ENCODE results near the gene NFAM1.

NFAM1 gene

DNA sequence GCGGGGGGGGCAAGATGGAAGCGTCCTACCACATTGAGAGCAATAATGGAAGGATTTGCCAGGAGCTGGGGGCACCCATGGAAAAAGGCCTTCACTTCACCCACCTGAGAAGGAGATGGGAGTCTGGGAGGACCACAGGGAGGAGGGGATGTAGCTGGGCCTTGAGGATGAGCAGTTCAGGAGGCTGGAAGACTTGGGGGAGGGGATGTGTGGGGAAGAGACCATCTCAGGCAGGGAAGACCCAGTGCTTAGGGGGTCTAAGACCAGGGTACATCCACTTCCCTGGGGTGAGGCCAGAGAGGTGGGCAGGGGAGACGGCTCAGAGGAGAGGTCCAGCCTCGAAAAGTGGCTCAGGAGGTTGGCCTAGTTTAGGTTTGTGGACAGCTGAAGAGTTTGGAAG is 90.4 kb downstream of the NFAM1 start:
- TF ChIP-seq POLR2A (IDR thresholded peaks at IDR 0.05; ENCODE audit: low read length), result no peak
- TF ChIP-seq GATA1 (IDR thresholded peaks at IDR 0.05; ENCODE audit: low read depth, low read length), result no peak

DNA sequence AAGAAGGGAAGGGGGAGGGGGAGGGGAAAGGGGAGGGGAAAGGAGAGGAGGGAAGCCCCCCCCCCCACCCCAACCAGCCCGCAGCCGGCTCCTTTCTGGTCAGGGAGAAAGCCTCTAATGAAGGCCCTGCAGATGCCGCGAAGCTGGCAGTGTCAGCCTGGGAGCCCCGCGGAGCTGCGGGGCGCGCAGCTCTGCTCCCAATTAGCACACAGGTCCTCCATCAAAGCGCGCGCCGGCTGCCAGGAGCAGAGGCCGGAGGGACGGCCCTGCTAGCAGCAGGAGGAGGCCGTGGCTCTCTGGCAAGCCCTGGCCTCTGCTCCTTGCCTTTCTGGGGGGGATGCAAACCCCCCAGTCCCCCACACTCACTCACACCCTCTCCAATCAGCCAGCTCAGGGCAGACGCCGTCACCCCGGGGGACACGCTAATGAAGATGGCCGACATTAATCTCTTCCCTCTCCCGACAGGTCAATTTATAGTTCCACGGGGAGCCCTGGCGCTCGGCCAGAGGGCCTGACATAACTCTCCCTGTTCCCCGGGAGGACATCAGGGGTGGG is 91.3 kb downstream of the NFAM1 start:
- TF ChIP-seq GATA1 (IDR thresholded peaks at IDR 0.05; ENCODE audit: low read depth, low read length), result no peak
- no peak for DNase-seq

More for the DNA sequence above, 90.4 kb downstream of the NFAM1 start:
- DNase-seq, result no peak

DNA sequence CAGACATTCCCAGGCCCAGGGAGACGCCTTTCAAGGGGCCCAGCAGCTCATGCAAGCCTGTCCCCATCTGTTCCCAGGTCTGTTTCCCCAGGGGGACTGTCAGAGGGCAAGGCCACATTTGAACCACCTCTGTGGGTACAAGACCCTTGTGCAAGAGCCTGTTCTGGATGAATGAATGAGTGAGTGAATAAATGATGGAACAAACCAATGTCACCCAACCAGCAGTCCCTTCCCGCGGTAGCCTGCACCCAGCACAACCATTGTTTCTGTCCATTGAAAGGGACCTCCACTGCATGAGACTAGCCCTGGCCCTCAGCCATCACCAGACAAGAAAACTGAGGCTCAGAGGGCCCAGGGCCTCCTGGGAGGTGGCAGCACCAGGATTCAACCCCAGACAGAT is 92.1 kb downstream of the NFAM1 start:
- TF ChIP-seq GATA1 (IDR thresholded peaks at IDR 0.05; ENCODE audit: low read depth, low read length), result no peak
- TF ChIP-seq POLR2A (IDR thresholded peaks at IDR 0.05; ENCODE audit: low read length), result no peak
- DNase-seq, result no peak

DNA sequence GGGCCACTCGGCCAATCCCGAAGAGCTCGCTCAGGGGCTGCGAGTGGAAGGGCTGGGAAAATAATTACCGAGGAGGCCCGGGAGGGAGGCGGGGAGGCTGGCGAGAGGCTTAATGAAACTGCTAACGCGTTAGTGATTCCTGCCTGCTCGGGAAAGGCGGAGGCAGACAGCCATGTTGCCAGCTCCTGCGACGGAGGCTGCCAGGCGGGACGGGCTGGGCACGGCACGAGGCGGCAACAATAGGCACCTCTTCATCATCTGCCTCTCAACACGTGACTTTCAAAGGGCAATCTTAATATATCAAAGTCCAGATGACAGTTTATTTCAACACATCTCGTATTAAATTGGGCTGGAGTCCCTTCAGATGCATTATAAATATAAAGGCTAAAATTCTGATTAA is 93.7 kb downstream of the NFAM1 start:
- TF ChIP-seq GATA1 (IDR thresholded peaks at IDR 0.05; ENCODE audit: low read depth, low read length), result no peak
- TF ChIP-seq POLR2A (IDR thresholded peaks at IDR 0.05; ENCODE audit: low read length), result no peak
- DNase-seq, result no peak

DNA sequence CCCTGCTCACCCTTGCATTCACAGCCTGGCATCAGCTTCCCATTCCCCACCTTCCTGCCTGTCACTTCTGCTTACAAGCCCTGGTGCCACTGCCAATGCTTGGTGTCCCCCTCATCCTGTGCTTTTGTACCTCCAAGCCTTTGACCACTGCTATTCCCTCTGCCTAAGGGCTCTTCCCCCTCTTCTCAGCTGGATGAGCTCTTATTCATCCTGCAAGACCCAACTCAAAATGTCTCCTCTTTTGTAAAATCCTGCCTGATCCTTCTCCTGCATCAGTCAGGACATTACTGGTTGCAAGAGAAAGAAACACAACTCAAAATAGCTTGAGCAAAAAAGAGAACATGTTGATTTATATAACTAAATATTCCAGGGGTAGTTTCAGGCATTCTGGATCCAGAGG is 94.8 kb downstream of the NFAM1 start:
- TF ChIP-seq POLR2A (IDR thresholded peaks at IDR 0.05; ENCODE audit: low read length) (no peak), GATA1 (IDR thresholded peaks at IDR 0.05; ENCODE audit: low read depth, low read length) (no peak)
- DNase-seq, result no peak

DNA sequence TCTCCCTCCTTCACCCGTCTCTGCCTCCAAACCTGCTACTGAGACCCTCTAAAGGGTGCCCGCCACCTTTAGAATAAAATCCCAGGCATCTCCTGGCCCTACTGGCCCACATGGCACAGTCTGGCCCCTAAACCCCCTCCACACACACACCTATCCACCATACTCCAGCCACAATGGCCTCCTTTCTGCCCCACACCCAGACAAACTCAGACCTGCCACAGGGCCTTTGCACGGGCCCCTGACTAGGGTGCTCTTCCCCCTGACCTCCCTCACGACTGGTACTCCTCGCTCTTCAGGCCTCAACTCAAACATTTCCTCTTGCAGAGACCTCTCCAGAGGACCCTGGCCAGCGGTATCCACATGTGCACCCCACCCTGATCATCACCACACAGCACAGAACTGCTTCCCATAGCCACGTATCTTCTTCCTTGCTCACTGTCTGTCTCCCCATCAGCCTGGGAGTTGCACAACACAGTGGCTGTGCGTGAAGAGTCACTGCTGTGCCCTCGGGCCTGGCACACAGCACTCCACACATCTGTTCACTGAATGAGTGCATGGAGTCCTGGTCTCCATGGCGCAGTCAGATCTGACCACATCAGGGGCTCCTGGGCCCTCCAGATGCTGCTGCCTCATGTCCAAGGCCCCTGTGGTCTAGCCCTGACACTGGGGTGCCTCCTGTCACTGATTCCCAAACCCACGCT is 95.5 kb downstream of the NFAM1 start:
- TF ChIP-seq POLR2A (IDR thresholded peaks at IDR 0.05; ENCODE audit: low read length) (no peak), GATA1 (IDR thresholded peaks at IDR 0.05; ENCODE audit: low read depth, low read length) (no peak)
- DNase-seq, result no peak

DNA sequence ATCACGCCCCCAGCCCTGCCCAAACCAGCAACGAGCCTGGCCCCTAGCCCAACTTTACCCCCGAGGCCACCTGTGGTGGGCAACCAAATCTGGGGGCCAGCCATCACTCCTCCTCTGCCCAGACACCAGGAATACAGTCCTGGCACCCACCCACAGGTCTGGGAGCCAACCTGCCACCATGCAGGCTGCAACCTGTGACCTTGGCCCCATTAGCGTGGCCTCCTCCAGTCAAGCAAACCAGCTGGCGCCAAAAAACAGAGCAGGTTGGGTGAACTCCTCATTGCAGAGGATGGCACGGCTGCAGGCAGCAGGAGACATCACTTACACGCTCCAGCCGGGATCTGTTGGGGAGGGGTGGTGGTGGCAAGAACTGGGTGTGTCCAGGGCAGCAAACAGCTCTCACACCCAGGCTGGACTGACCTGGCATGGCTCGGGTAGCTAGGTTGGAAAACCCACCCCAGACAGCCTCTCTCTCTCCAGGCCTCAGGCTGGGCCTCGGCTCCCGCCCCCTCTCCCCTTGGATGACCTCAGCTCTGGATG is 96.3 kb downstream of the NFAM1 start:
- TF ChIP-seq GATA1 (IDR thresholded peaks at IDR 0.05; ENCODE audit: low read depth, low read length), result no peak
- no peak for TF ChIP-seq POLR2A (IDR thresholded peaks at IDR 0.05; ENCODE audit: low read length)

DNA sequence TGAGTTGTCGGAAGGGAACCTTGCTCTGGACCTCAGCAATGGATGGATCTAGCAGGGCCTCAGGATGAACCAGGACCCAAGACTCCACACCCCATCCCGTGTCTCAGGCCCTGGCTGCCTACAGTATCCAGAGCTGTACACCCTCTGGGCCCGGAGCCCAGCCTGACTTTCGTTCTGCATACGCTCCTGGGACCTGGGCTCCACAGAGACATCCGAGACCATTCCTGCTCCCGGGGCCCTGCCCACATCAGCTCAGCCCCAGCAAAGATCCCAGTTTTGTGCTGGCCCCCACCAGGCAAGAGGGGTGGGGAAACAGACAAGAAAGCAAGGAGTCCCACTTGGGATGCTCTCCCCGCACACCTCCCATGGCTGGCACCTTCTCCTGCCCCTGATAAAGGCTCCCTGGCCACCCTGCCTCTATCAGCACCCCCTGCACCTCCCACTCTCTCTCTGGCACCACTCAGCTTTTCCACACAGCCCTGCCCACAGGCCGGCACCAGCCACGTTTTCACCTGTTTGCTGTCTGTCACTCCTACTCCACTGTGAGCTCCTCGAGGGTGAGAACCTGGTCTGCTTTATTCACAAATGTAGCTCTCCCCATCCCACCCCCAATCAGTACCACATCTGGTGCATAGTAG is 97.2 kb downstream of the NFAM1 start:
- no peak for DNase-seq
- no peak for TF ChIP-seq POLR2A (IDR thresholded peaks at IDR 0.05; ENCODE audit: low read length)

More for the DNA sequence above, 96.3 kb downstream of the NFAM1 start:
- no peak for DNase-seq

DNA sequence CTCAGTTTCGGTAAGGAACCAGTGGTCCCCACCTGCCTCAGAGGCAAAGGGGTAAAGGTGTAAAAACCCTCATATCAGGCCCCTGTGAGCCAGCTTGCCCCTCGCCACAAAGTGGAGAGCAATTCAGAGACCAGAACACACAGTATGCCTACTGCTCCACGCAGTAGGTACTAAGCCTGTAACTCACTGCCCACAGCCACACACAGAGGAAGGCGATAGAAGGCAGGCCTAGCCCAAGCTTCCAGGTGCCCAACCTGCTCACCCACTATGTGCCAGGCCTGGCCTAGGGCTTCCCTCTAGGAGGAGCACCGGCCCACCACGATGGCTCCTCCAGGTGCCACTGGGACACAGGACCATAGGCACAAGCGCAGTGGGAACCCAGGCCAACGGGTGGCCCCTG is 98.7 kb downstream of the NFAM1 start:
- no peak for TF ChIP-seq GATA1 (IDR thresholded peaks at IDR 0.05; ENCODE audit: low read depth, low read length)
- no peak for DNase-seq

DNA sequence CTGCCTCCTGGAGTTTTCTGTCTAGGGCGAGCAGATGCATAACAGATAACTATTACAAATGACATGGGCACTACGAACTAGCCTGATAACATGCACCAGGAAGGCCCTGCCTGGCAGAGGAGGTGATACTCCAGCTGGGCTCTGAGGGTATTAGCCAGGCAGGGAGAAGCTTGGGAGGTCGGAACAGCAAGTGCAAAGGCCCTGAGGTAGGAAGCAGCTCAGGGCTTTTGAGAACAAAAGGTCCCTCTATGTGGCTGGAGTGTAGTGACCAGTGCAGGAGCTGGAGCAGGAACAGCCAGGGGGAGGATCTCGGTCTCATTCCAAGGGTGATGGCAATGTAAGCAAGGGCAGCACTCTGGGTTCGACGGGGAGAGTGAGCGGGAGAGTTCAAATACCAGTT is 100.1 kb downstream of the NFAM1 start:
- no peak for DNase-seq
- TF ChIP-seq GATA1 (IDR thresholded peaks at IDR 0.05; ENCODE audit: low read depth, low read length) (no peak), POLR2A (IDR thresholded peaks at IDR 0.05; ENCODE audit: low read length) (no peak)

DNA sequence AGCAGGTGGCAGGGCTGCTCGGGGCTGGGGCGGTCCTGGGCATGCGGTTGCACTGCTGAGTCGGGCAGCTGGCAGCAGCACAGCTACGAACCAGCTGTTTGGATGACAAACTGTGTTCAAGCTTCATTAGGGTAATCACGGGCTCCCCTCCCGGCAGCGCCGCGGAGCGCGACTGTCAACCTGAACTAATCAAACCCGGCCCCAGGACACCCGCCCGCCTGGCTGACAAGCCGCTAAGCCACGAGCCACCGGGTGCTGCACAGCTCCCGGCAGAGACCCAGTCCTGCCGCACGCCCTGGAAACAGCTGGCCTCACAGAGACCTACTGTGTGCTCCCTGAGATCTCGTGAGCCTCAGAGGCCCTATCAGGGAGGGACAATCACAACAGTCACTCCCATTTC is 101.2 kb downstream of the NFAM1 start:
- no peak for TF ChIP-seq GATA1 (IDR thresholded peaks at IDR 0.05; ENCODE audit: low read depth, low read length)
- no peak for DNase-seq

Measured in erythroblast (primary cell).